ENCODE measurements around the gene RIMS4.

- TF ChIP-seq, protein P1, sequence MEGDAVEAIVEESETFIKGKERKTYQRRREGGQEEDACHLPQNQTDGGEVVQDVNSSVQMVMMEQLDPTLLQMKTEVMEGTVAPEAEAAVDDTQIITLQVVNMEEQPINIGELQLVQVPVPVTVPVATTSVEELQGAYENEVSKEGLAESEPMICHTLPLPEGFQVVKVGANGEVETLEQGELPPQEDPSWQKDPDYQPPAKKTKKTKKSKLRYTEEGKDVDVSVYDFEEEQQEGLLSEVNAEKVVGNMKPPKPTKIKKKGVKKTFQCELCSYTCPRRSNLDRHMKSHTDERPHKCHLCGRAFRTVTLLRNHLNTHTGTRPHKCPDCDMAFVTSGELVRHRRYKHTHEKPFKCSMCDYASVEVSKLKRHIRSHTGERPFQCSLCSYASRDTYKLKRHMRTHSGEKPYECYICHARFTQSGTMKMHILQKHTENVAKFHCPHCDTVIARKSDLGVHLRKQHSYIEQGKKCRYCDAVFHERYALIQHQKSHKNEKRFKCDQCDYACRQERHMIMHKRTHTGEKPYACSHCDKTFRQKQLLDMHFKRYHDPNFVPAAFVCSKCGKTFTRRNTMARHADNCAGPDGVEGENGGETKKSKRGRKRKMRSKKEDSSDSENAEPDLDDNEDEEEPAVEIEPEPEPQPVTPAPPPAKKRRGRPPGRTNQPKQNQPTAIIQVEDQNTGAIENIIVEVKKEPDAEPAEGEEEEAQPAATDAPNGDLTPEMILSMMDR (IDR thresholded peaks at IDR 0.05), result no peak
- no peak for TF ChIP-seq EZH2 (IDR thresholded peaks at IDR 0.05; ENCODE audit: borderline replicate concordance, insufficient read depth, low read depth, low read length, poor library complexity, severe bottlenecking)
These were observed 70.4 kb downstream of the RIMS4 start for GRCh38 chr20:44739942-44740341.

Data from B cell (primary cell).